NCI-H1417 treated with DMSO at 0.1 percent for 48 hours (cell line): ENCODE results near the gene C2orf49.
A peak's percentile ranks its signal among the peaks of the same experiment; 100 is the strongest.

Source experiments
- DNase-seq: peaks from one replicate; lab custom pipeline; 2025; lab: John Stamatoyannopoulos, UW

The C2orf49 gene

DNA sequence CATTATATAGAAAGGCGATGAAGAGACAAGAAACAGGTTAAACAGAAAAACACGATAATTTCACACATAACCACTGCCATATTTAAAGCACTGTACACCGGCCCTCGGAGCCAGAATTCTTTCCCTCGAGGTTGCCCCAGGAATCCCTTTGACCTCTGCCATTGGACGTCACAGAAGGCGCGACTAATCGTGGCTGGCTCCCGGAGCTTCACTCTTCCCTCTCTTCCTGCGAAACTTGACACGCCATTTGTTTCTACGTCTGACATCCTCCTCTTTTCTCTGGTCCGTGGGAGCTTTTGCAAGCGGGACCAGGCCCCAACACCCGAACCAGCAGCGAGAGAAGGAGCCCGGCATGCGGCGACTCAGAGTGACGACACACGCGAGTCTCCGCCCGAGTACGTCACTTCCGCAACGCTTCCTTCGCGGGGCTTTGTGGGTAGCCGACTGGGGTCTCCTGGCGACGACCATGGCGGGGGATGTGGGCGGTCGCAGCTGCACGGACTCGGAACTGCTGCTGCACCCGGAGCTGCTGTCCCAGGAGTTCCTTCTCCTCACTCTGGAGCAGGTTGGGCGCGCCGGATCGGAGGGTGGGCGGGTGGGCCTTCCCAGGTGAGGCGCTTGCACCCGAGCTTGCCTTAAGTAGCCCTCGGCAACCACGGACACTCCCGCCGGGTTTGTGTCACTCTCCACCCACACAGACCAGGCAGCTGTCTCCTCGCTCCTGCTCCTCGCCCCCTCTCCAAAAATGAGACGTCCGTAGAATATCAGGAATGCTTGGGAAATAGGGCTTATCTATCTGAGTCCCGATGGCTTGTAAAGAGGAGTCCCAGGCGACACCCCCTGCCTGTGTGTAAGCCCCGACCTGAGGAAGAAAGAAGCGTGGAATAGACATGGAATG lies at the start of gene C2orf49:
TSS of gene C2orf49 (plus strand) at position 419 of the 898 bp plus-strand sequence. CDS start at position 467, 48 bp downstream.
- DNase-seq, result peak; percentile 69

DNA sequence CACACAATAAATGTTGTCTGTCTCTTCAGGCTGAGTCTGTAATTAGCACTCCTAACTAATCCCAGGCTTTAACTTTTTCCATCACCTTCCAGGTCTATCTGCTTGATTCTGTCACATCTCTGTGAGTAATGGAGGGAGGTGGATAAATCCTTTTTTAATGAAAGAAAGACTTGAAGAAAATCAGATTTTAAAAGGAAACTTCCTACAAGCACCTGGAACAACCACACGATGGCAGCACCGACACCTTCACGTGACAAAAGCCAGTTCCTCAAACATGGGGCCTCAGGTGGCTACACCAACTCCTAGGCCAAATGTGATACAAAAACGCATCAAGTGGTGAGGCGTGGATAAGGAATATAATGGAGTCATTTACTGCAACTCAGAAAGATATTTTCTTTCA lies 49.6 kb upstream of the C2orf49 start:
- DNase-seq, result no peak

- DNase-seq, result no peak
Measured at GRCh38 chr2:105288133-105288532, 49.2 kb upstream of the C2orf49 start.

GRCh38 chr2:105290981-105291660 lies 46.2 kb upstream of the C2orf49 start:
- no peak for DNase-seq

DNA sequence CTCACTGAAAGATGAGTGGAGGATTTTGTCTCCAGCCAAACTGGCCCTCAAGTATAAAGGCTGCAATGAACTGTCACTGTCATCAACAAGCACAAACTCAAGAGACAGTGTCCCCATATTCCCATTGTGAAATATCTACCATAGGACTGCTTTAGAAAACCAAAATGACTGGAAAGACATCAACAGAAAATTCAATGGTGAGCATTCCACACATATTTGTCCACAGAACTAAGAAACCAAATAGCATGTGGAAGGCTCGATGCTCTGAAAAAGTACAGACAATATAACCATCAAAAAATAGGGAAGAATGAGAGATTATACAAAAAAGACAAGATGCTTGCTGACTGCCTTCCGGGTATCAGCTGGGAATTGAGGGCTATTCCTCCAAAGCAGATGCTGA lies 45.4 kb upstream of the C2orf49 start:
- DNase-seq, result no peak

GRCh38 chr2:105294046-105294445 lies 43.3 kb upstream of the C2orf49 start:
- DNase-seq, result no peak

GRCh38 chr2:105294844-105295481 lies 42.4 kb upstream of the C2orf49 start:
- no peak for DNase-seq

DNA sequence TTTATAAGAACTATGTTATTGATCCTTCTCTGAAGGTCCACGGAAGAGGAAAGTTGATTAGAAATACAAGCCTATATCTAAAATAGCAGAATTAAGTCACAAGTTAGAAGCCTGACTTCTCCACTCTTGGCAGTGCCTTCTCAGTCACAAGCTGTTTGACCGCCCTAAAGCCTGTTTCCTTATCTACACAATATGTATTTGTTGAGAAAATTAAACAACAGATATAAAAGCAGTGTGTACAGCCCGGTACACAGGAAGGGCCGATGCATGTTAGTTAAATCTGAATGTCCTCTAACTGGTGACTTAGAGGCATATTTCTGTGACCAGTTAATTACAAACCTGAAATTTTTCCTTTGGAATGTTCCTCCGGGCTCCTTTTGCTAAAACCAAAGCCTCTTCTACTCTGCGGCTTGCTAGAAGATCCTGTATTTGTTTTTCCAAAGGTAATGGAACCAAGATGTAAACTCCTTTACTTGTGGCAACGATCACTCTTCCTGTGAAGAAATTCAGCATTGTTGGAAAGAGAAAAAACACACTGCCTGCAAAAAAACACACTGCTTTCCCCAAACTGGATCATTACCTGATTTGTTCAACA lies 41.2 kb upstream of the C2orf49 start:
- no peak for DNase-seq

DNA sequence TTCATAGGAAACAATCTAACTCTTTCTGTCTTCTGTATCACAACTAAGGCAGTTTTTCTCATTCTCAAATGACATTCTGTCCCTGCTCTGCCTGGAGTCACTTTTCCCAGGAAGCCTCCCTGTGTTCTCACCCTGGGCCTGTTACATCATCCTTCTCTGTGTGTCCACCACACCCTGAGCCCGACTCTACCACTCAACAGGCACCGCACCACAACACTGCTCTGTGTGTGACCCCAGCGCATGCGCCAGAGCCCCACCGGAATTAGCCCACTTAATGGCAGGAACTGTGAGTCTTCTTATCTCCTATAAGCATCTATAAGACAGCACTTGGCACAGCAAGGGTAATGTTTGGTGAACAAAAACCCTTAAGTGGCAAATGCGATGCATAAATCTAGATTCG lies 40.1 kb upstream of the C2orf49 start:
- no peak for DNase-seq

GRCh38 chr2:105298017-105298416 lies 39.3 kb upstream of the C2orf49 start:
- no peak for DNase-seq

GRCh38 chr2:105299290-105299689 lies 38.0 kb upstream of the C2orf49 start:
- DNase-seq, result no peak

DNA sequence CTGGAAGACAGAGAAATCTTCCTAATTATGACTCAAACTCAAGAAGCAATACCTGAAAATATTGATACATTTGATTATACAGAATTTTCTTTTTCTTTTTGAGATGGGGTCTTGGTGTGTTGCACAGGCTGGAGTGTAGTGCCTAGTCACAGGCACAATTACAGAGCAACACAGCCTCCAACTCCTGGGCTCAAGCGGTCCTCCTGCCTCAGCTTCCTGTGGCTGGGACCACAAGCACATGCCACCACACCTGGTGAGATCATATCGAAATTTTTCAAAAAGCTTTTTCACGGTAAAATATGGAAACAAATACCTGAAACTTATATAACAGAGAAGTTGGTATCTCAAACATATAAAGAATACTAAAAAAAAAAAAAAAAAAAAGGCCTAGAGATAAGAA lies 35.7 kb upstream of the C2orf49 start:
- no peak for DNase-seq

DNA sequence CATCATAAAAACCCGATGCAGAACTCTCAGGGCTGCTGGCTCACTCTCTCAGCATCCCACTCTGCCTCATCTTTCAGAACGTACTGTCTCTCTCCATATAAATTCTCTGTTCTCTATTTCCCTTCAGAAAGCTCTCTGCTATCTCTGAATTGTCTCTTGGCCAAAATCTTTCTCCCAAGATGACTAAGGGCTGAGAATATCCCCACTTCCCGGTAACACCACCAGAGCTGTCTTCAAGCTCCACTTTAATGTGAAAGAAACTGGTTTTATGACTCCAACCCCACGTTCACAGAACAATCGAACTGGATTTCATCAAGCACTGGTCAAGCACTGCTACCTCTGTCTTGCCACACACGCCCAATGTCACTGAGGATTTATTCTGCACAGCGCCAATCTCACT lies 30.2 kb upstream of the C2orf49 start:
- DNase-seq, result no peak

- no peak for DNase-seq
Measured at GRCh38 chr2:105307550-105307949, 29.8 kb upstream of the C2orf49 start.

GRCh38 chr2:105307962-105308361 lies 29.4 kb upstream of the C2orf49 start:
- no peak for DNase-seq

GRCh38 chr2:105308382-105309146 lies 28.8 kb upstream of the C2orf49 start:
- DNase-seq, result no peak

DNA sequence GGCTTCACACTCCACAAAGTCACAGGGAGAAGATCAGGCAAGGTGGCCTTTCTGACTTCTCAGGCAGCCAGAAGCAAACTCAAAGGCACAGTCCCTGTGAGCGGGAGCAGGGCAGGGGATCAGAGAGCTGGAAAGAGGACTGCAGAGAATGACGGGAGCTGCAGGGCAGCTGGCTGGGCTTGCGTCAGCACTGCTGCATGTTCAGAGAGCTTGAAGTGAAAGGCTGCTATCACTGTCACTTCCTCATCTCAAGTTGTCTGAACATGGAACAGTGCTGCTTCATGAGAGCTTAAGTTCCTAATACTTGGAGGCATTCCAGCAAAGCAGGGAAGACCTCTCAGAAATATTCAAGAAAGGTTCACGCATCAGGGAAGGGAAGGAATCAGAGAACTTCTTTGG lies 28.2 kb upstream of the C2orf49 start:
- no peak for DNase-seq

GRCh38 chr2:105313877-105314276 lies 23.5 kb upstream of the C2orf49 start:
- no peak for DNase-seq

- DNase-seq, result no peak
Measured at GRCh38 chr2:105315314-105315713, 22.0 kb upstream of the C2orf49 start.

DNA sequence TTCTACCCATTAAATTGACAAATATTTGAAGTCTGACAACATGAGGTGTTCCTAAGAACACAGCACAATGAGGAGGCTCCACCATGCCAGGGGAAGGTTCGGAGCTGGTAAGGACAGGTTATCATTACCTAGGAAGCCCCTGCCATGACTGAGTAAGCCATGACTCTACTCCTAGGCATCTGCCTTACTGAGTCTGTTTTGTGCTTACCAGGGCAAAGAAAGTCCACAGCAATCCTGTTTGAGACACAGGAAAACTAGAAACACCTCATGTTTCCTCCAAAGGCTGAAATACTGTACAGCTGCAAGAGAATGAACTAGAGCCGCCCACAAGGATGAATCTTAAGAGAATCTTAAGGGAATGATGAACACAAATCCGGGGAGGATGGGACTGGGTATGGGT lies 19.4 kb upstream of the C2orf49 start:
- DNase-seq, result no peak

- no peak for DNase-seq
Measured at GRCh38 chr2:105320651-105321215, 16.6 kb upstream of the C2orf49 start.
